GM18907 (cell line): ENCODE measurements around the gene DDX55.
"Not testable (repeated sequence)": the region's sequence is repeated elsewhere in the genome, so short reads cannot be mapped to it uniquely, and the experiment has no call there.

ENCODE experiments used
- ATAC-seq: cut with Tn5 transposase; IDR thresholded peaks from one replicate; pipeline ENCODE4 v1.9.1; 2021; ENCODE audit warnings: mild to moderate bottlenecking, moderate library complexity; ENCODE audit not compliant: unreplicated experiment

The DDX55 gene

GRCh38 chr12:123601602-123602489 lies at the start of gene DDX55:
DDX55 (plus strand) TSS chr12:123602099; CDS start chr12:123602149, 50 bp downstream.
- ATAC-seq: peak; percentile 90

GRCh38 chr12:123554136-123554535 lies 47.8 kb upstream of the DDX55 start:
- not testable (repeated sequence) for ATAC-seq

GRCh38 chr12:123554843-123555242 lies 47.1 kb upstream of the DDX55 start:
- ATAC-seq: not testable (repeated sequence)

GRCh38 chr12:123558487-123558886 lies 43.4 kb upstream of the DDX55 start:
- ATAC-seq: not testable (repeated sequence)

- ATAC-seq: no peak
Measured at GRCh38 chr12:123559468-123559867, 42.4 kb upstream of the DDX55 start.

GRCh38 chr12:123571343-123571813 lies 30.5 kb upstream of the DDX55 start:
- no peak for ATAC-seq

GRCh38 chr12:123572391-123572790 lies 29.5 kb upstream of the DDX55 start:
- ATAC-seq: no peak

- no peak for ATAC-seq
Measured at GRCh38 chr12:123573870-123574269, 28.0 kb upstream of the DDX55 start.

- no peak for ATAC-seq
Measured at GRCh38 chr12:123576611-123577010, 25.3 kb upstream of the DDX55 start.

- ATAC-seq: no peak
Measured at GRCh38 chr12:123578243-123578642, 23.7 kb upstream of the DDX55 start.

- not testable (repeated sequence) for ATAC-seq
Measured at GRCh38 chr12:123578829-123579228, 23.1 kb upstream of the DDX55 start.

- no peak for ATAC-seq
Measured at GRCh38 chr12:123580772-123581171, 21.1 kb upstream of the DDX55 start.

GRCh38 chr12:123591702-123592481 lies 10.0 kb upstream of the DDX55 start:
- ATAC-seq: no peak

- no peak for ATAC-seq
Measured at GRCh38 chr12:123595729-123596128, 6.2 kb upstream of the DDX55 start.

- ATAC-seq: no peak
Measured at GRCh38 chr12:123597100-123597499, 4.8 kb upstream of the DDX55 start.

GRCh38 chr12:123598522-123598921 lies 3.4 kb upstream of the DDX55 start:
- ATAC-seq: no peak

GRCh38 chr12:123599310-123599709 lies 2.6 kb upstream of the DDX55 start:
- ATAC-seq: no peak

- ATAC-seq: no peak
Measured at GRCh38 chr12:123599721-123600120, 2.2 kb upstream of the DDX55 start.

GRCh38 chr12:123602651-123603195 lies 824 bp downstream of the DDX55 start:
- no peak for ATAC-seq

- ATAC-seq: not testable (repeated sequence)
Measured at GRCh38 chr12:123603495-123603894, 1.6 kb downstream of the DDX55 start.

GRCh38 chr12:123607756-123608155 lies 5.9 kb downstream of the DDX55 start:
- no peak for ATAC-seq
